HPDE6-E6E7 (cell line): ENCODE measurements around the gene ADK.
"Not testable (repeated sequence)": the region's sequence is repeated elsewhere in the genome, so short reads cannot be mapped to it uniquely, and the experiment has no call there.

Experiments
- DNase-seq: peaks from one replicate; pipeline ENCODE4 v3.0.0; 2011; ENCODE audit warnings: missing footprints; ENCODE audit errors: extremely low spot score

ADK gene

GRCh38 chr10:74543276-74543675 lies 392.3 kb downstream of the ADK start:
- DNase-seq: no peak

GRCh38 chr10:74544106-74544505 lies 393.1 kb downstream of the ADK start:
- no peak for DNase-seq

- DNase-seq: no peak
Measured at GRCh38 chr10:74548676-74549075, 397.7 kb downstream of the ADK start.

- DNase-seq: no peak
Measured at GRCh38 chr10:74556072-74556705, 405.2 kb downstream of the ADK start.

- DNase-seq: no peak
Measured at GRCh38 chr10:74557098-74557497, 406.1 kb downstream of the ADK start.

- DNase-seq: no peak
Measured at GRCh38 chr10:74558403-74558802, 407.4 kb downstream of the ADK start.

- no peak for DNase-seq
Measured at GRCh38 chr10:74558897-74559296, 407.9 kb downstream of the ADK start.

- not testable (repeated sequence) for DNase-seq
Measured at GRCh38 chr10:74568896-74569295, 417.9 kb downstream of the ADK start.

GRCh38 chr10:74573497-74573896 lies 422.5 kb downstream of the ADK start:
- not testable (repeated sequence) for DNase-seq

- DNase-seq: no peak
Measured at GRCh38 chr10:74575191-74575720, 424.2 kb downstream of the ADK start.

- DNase-seq: no peak
Measured at GRCh38 chr10:74575912-74576311, 424.9 kb downstream of the ADK start.

- DNase-seq: no peak
Measured at GRCh38 chr10:74576586-74576985, 425.6 kb downstream of the ADK start.

- DNase-seq: not testable (repeated sequence)
Measured at GRCh38 chr10:74580438-74580837, 429.4 kb downstream of the ADK start.

GRCh38 chr10:74582566-74582965 lies 431.5 kb downstream of the ADK start:
- DNase-seq: no peak

GRCh38 chr10:74585231-74586087 lies 434.4 kb downstream of the ADK start:
- no peak for DNase-seq

GRCh38 chr10:74586088-74586585 lies 435.1 kb downstream of the ADK start:
- DNase-seq: no peak

GRCh38 chr10:74587109-74587854 lies 436.3 kb downstream of the ADK start:
- no peak for DNase-seq

- no peak for DNase-seq
Measured at GRCh38 chr10:74589226-74589673, 438.2 kb downstream of the ADK start.

GRCh38 chr10:74589851-74590250 lies 438.8 kb downstream of the ADK start:
- no peak for DNase-seq

- DNase-seq: no peak
Measured at GRCh38 chr10:74593470-74593869, 442.4 kb downstream of the ADK start.

GRCh38 chr10:74596713-74597112 lies 445.7 kb downstream of the ADK start:
- no peak for DNase-seq
